GM18526 (cell line): Measurements from ENCODE around the gene ATG16L2.

Experiments used
- POLR2A ChIP-seq: IDR thresholded peaks from 3 replicates; pipeline ENCODE4 v1.6.1; 2011; ENCODE audit not compliant: insufficient read length; ENCODE audit errors: extremely low read depth

Gene ATG16L2

GRCh38 chr11:72787216-72788104 is 26.8 kb upstream of the ATG16L2 start:
- peak; percentile 12 for TF ChIP-seq POLR2A

DNA sequence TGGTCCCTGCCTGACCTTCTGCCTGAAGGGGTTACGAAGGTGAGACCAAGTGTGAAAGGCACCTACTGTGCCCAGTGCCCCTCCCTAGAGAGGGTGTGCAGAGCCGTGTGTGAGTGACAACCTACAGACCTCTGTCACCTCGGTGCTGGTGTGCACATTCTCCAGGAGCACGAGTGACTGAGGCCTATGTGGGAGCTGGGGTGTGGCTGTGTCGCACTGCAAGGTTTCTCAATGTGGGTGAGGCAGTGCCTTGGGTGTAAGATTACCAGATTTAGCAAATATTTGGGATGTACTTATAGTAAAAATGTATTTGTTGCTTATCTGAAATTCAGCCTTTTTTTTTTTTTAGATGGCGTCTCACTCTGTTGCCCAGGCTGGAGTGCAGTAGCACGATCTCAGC is 26.0 kb upstream of the ATG16L2 start:
- TF ChIP-seq POLR2A, result no peak

DNA sequence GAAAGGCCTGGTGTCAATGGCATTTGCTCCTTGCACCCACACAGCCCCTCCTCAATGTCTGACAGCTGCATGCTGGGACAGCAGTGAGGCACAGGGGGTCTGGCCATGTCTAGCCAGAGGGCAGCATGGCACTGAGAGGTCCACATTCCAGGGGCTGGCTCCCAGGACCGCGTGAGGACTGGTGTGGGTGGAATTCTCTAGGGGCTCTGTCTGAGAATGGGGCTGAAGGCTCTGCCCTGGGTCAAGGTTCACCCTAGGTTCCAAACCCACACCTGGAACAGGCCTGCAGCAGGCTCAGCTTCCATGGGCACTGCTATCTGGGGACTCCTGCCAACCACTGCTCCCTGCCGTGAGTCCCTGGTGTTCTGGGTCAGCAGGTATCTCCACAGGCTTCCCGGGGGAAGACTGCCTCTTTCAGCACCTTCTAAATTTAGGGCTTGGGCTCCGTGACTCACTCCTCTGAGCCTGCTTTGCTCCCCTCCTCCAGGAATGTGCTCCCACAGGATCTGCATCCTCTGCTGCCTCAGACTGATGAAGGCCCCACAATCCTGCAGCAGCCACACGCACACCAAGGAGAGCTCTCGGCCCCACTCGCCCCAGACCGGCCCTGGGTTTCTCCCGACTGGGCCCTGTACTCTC is 24.6 kb upstream of the ATG16L2 start:
- TF ChIP-seq POLR2A, result no peak

- TF ChIP-seq POLR2A, result no peak
Measured at GRCh38 chr11:72792437-72793021, 21.7 kb upstream of the ATG16L2 start.

- no peak for TF ChIP-seq POLR2A
Measured at GRCh38 chr11:72793076-72793424, 21.2 kb upstream of the ATG16L2 start.

DNA sequence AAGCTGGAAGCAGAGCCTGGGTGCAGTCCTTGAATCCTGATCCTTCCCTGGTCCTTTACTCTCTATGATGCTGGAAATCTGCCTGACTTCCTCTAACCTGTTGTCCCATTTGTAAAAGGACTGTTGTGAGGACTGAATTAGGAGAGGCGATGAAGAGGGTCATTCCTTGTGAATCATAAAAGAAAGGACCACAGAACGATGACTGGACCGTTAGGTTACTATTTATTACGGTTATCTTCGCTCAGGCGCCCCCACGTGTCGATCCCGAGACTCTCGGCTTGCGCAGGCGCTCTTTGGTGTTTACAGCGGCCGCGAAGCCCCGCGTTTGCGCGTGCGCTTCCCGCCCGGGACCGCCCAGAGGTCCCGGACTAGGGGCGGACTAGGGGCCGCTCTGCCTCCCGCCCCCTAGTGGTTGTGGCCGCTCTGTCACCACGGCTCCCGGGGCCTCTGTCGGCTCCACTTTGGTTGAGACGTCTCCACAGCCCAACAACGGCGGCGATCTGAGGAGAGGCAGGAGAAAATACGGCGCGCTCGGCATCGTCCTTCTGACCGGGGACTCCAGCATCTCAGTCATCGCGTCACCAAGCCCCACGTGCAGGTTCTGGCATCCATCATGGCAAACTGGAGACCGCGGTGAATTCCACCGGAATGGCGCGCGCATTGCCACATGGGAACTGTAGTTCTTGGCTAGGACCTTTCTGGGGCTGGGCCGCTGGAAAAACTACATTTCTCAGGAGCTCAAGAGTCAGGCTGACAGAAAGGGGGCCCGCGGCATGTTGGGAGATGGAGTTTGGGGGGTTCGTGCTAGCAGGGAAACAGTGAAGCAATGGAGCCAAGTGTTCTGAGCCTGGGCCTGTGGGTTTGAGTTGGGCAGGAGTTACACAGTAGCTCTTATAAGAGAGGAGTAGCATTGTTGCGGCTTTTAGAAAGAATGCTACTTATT is 20.5 kb upstream of the ATG16L2 start, which contains the start of gene STARD10:
STARD10 (minus strand) TSS at position 623 of the 943 bp plus-strand sequence. CDS start 12,866 bp downstream, outside the sequence.
- TF ChIP-seq POLR2A, result peak; percentile 29

- TF ChIP-seq POLR2A, result no peak
Measured at GRCh38 chr11:72798361-72798760, 15.8 kb upstream of the ATG16L2 start.

DNA sequence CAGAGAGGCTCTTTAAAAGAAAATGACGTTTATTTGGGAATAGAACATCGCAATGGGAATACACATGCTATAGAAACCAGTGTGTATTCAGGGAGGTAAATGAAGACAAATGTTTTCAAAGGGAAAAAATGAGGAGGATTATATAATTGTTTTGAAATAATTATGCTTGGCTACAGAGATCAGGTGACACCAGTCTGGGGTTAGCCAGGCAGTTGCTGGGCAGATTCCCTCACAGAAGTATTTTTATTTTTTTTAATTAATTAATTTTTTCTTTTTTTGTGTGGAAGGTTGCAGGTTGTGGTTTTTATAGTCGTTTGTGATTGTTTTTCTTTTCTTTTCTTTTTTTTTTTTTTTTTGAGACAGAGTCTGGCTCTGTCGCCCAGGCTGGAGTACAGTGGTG is 14.8 kb upstream of the ATG16L2 start:
- no peak for TF ChIP-seq POLR2A

GRCh38 chr11:72802822-72803221 is 11.4 kb upstream of the ATG16L2 start:
- no peak for TF ChIP-seq POLR2A

DNA sequence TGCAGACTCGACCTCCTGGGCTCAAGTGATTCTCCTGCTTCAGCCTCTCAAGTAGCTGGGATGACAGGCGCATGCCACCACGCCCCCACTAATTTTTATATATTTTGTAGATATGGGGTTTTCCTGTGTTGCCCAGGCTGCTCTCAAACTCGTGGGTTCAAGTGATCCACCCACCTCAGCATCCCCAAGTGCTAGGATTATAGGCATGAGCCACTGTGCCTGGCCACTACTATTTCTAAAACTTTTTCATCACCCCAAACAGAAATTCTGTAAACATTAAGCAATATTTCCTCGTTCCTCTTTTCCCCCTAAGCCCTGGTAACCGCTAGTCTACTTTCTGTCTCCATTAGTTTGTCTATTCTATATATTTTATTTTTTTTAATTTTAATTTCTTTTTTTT is 9.0 kb upstream of the ATG16L2 start:
- no peak for TF ChIP-seq POLR2A

DNA sequence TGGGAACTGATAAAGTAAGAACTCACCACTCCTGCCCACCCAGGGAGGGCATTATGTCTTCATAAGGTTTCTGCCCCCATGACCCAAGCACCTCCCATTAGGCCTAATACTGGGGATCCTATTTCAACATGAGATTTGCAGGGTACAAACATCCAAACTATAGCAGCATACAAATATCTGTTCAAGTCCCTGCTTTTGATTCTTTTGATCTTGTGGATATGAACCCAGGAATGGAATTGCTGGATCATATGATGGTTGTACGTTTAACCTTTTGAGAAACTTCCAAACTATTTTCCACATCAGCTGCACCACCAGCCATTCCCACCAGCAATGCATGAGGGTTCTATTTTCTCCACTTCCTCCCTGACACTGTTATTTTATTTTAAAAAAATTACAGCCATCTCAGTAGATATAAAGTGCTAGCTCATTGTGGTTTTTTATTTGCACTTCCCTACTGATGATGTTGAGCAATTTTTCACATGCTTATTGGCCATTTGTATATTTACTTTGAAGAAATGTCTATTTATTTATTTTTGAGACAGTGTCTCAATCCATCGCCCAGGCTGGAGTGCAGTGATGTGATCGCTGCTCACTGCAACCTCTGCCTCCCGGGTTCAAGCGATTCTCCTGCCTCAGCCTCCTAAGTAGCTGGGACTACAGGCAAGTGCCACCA is 7.1 kb upstream of the ATG16L2 start:
- TF ChIP-seq POLR2A, result no peak

DNA sequence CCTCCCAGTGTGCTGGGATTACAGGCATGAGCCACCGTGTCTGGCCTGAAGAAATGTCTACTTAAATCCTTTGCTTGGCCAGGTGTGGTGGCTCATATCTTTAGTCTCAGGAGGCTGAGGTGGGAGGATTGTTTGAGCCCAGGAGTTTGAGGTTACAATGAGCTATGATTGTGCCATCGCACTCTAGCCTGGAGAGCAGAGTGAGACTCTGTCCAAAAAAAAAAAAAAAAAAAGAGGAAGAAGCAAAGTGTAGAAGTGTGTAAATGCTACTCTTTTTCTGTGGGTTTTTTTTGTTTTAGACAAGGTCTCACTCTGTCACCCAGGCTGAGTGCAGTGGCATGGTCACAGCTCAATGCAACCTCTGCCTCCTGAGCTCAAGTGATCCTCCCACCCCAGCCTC is 6.4 kb upstream of the ATG16L2 start:
- no peak for TF ChIP-seq POLR2A

DNA sequence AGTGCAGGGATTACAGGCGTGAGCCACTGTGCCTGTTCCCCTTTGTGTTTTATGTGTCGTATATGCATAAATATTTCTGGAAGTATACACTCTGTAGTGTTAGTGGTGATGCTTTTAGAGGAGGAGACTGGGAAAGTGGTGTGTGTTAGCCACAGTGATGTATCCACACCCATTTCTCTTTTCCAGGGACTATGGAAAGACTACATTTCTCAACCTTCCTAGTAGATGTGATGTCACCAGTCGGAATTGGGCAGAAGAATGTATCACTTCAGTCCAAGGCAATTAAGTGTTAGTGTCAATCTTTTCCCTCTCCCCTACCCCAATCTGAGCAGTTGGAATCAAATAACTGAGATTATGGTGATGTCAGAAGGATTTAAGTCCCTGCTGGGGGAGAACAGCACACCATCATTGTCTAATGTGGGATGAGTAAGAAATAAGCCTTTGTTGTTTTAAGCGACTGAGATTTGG is 5.8 kb upstream of the ATG16L2 start:
- TF ChIP-seq POLR2A, result no peak

GRCh38 chr11:72812604-72812966 is 1.6 kb upstream of the ATG16L2 start:
- TF ChIP-seq POLR2A, result no peak
